ENCODE data around the gene PRSS22. TPM values are rescaled to one million over a fixed set of nuclear protein-coding genes. Genes with fewer than 3 reads are reported as not detected.

Gene PRSS22
- total RNA-seq, 3 donors from 2014 or later: 1.6 to 29.0 (median 1.9) TPM

- no peak for DNase-seq
- TF ChIP-seq, protein P1, sequence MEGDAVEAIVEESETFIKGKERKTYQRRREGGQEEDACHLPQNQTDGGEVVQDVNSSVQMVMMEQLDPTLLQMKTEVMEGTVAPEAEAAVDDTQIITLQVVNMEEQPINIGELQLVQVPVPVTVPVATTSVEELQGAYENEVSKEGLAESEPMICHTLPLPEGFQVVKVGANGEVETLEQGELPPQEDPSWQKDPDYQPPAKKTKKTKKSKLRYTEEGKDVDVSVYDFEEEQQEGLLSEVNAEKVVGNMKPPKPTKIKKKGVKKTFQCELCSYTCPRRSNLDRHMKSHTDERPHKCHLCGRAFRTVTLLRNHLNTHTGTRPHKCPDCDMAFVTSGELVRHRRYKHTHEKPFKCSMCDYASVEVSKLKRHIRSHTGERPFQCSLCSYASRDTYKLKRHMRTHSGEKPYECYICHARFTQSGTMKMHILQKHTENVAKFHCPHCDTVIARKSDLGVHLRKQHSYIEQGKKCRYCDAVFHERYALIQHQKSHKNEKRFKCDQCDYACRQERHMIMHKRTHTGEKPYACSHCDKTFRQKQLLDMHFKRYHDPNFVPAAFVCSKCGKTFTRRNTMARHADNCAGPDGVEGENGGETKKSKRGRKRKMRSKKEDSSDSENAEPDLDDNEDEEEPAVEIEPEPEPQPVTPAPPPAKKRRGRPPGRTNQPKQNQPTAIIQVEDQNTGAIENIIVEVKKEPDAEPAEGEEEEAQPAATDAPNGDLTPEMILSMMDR (IDR thresholded peaks at IDR 0.05): no peak
- ATAC-seq: no peak
- Histone ChIP-seq H3K36me3 (ENCODE audit: low read depth) (no peaks in the 10 kb centered on the region), H3K4me1 (ENCODE audit: low read depth) (peaks cover 13% of the 10 kb centered on the region), H3K4me3 (no peak overlapping the region), H3K9me3 (no peaks in the 10 kb centered on the region)
- intact Hi-C loops (cut with DNase I, micrococcal nuclease): no loop called here
Measured at GRCh38 chr16:2830355-2830695, 27.6 kb downstream of the PRSS22 start.

GRCh38 chr16:2829501-2830354 lies 28.2 kb downstream of the PRSS22 start, which contains the start of gene ZG16B:
ZG16B (plus strand) TSS chr16:2830303; CDS start chr16:2830442, 139 bp downstream.
- peak; percentile 94 for ATAC-seq
- H3K4me1 ChIP-seq (ENCODE audit: low read depth): peaks cover 13% of the 10 kb centered on the region
- TF ChIP-seq, protein P1 (IDR thresholded peaks at IDR 0.05): no peak
- H3K9me3 ChIP-seq: no peaks in the 10 kb centered on the region
- intact Hi-C loops (cut with DNase I, micrococcal nuclease): no loop called here
- H3K36me3 ChIP-seq (ENCODE audit: low read depth): no peaks in the 10 kb centered on the region
- peak; percentile 60 to 75 (median 75) for DNase-seq
- no peak within 1 kb of the TSS for H3K4me3 ChIP-seq

- Histone ChIP-seq H3K9me3 (no peaks in the 10 kb centered on the region), H3K4me1 (ENCODE audit: low read depth) (peaks cover 13% of the 10 kb centered on the region), H3K36me3 (ENCODE audit: low read depth) (no peaks in the 10 kb centered on the region), H3K4me3 (no peak overlapping the region)
- intact Hi-C loops (cut with DNase I, micrococcal nuclease): no loop called here
- DNase-seq (peak in 1 of 3 donors; percentile 26), ATAC-seq (no peak)
- TF ChIP-seq, protein P1 (IDR thresholded peaks at IDR 0.05): no peak
Measured at GRCh38 chr16:2828876-2829430, 29.0 kb downstream of the PRSS22 start.

DNA sequence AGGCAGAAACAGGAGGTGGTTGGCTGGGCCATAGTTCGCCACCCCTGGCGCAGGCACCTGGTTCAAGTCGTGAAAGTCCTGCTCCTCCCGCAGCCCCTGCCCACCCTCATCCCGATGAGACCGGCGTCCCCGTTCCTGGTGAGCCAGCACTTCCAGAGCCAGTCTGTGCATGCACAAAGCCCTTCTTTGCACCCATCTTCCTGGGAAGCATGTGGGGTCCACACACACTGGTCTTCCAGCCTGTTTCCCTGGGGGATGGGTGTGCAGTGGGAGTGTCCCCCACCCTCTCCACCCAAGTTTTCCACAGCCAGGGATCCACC lies 29.5 kb downstream of the PRSS22 start:
- intact Hi-C loops (cut with DNase I, micrococcal nuclease): no loop called here
- Histone ChIP-seq H3K36me3 (ENCODE audit: low read depth) (no peaks in the 10 kb centered on the region), H3K4me3 (no peak overlapping the region), H3K4me1 (ENCODE audit: low read depth) (peaks cover 13% of the 10 kb centered on the region), H3K9me3 (no peaks in the 10 kb centered on the region)
- ATAC-seq: no peak
- peak in 1 of 3 donors; percentile 21 for DNase-seq
- TF ChIP-seq, protein P1 (IDR thresholded peaks at IDR 0.05): no peak

DNA sequence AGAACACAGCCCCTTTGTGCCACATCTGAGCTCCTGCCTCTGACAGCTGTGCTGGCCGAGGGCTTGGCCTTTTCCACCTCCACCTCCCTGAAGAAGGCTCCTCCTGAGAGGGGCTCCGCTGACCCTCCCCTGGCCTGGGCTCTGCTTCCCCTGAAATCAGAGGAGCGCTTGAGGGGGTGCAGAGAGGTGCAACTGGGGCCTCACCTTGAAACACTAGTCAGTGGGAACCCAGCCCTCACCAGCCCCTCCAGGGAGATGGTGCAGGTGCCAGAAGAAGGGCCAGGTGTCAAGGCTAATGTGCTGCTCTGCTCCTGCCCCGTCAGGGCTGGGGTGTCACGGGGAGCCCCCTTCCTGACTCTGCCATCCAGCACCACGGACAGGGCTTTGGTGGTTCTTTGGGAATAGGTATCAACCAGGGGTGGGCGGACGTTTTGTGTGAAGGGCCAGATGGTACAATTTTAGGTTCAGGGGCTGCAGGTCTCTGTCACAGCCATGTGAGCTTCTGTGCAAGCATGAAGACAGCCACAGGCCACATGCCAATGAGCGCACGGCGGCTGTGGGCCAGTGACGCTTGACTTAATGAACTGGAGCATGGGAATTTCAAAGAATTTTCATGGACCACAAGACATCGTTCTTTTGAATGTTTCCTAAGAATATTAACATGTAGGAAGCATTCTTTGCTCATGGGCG lies 30.0 kb downstream of the PRSS22 start:
- no peak for ATAC-seq
- peak in 1 of 3 donors; percentile 22 for DNase-seq
- intact Hi-C loops (cut with DNase I, micrococcal nuclease): no loop called here

More for the DNA sequence above, 30.0 kb downstream of the PRSS22 start:
- TF ChIP-seq, protein P1 (IDR thresholded peaks at IDR 0.05): no peak
- Histone ChIP-seq H3K4me3 (no peak overlapping the region), H3K9me3 (no peaks in the 10 kb centered on the region), H3K36me3 (ENCODE audit: low read depth) (no peaks in the 10 kb centered on the region), H3K4me1 (ENCODE audit: low read depth) (peaks cover 13% of the 10 kb centered on the region)

Measured in mucosa of descending colon (tissue), 3 donors.